Upper lobe of left lung (tissue), 6 donors: ENCODE results near the gene SOX3. TPM values are rescaled to one million over a fixed set of nuclear protein-coding genes. Genes with fewer than 3 reads are reported as not detected.

Source experiments
- ATAC-seq, 2 donors: fragments of 200-7000 bp; cut with Tn5 transposase; one replicate each; pipeline ENCODE4 v1.9.1; 2022; ENCODE audit warnings: mild to moderate bottlenecking in 2 of 2, moderate library complexity in 2 of 2; ENCODE audit not compliant: low FRiP score in 2 of 2
- DNase-seq, 2 donors: peaks; one replicate each; pipeline ENCODE4 v3.0.0-alpha.2; 2019 to 2020
- H3K27ac ChIP-seq, 4 donors: fragments of 200-600 bp; sonication (generic); one replicate each; pipeline ENCODE4 v1.5.1; 2016 to 2019
- H3K27me3 ChIP-seq, 4 donors: fragments of 200-600 bp; sonication (generic); one replicate each; pipeline ENCODE4 v1.5.1; 2017 to 2019
- H3K36me3 ChIP-seq, 4 donors: fragments of 200-600 bp; sonication (generic); one replicate each; pipeline ENCODE4 v1.5.1; 2016 to 2019
- H3K4me1 ChIP-seq, 4 donors: fragments of 200-600 bp; sonication (generic); one replicate each; pipeline ENCODE4 v1.5.1; 2018 to 2019
- H3K4me3 ChIP-seq, 4 donors: fragments of 200-600 bp; sonication (generic); one replicate each; pipeline ENCODE4 v1.5.1; 2017 to 2019; ENCODE audit warnings: mild to moderate bottlenecking in 2 of 4, moderate library complexity in 1 of 4
- H3K9me3 ChIP-seq, 4 donors: fragments of 200-600 bp; sonication (generic); one replicate each; pipeline ENCODE4 v1.5.1; 2018 to 2019
- CTCF ChIP-seq, 6 experiments: fragments of 450-650 bp in 4 of 6; fragments of 200-600 bp in 2 of 6; sonication (generic) in 2 of 6; IDR thresholded peaks; one replicate each; pipeline ENCODE4 v1.5.1; 2016 to 2019; ENCODE audit warnings: antibody characterized with exemption in 6 of 6
- EP300 ChIP-seq, 4 donors: sonication (generic); formaldehyde crosslinking; IDR thresholded peaks; one replicate each; pipeline ENCODE4 v1.5.1; 2017; ENCODE audit warnings: antibody characterized with exemption in 4 of 4, control low read depth in 2 of 4
- POLR2A ChIP-seq, 4 donors: fragments of 450-650 bp; IDR thresholded peaks; one replicate each; pipeline ENCODE4 v1.5.1; 2016 to 2017; ENCODE audit warnings: antibody characterized with exemption in 4 of 4, mild to moderate bottlenecking in 2 of 4
- POLR2AphosphoS5 ChIP-seq, 2 donors: sonication (generic); formaldehyde crosslinking; IDR thresholded peaks; one replicate each; pipeline ENCODE4 v1.5.1; 2017; ENCODE audit warnings: antibody characterized with exemption in 2 of 2
- WGBS, 2 donors: methylation state at CpG; one replicate each; pipeline ENCODE4 v1.1.5; 2017 to 2018; 5-methylcytosine and 5-hydroxymethylcytosine counted together
- total RNA-seq, 6 donors: library from RNA; depleted of rRNA in 4 of 6; stranded (reverse); fragments of >200 nt in 4 of 6; gene quantifications; one replicate each; pipeline versions ENCODE4 v1.1.0 to v1.2.1, GENCODE V29; 2016 to 2021
- donor health status: DM: no; HTN: no; CAD: no; lungs with moderate emphysema.
- donor health status: DM: no; HTN: yes; CAD: no; lungs with severe emphysema.

The SOX3 gene
- total RNA-seq, 6 donors from 2014 or later: 0.10 TPM; not detected in 5

- ATAC-seq (no peak), DNase-seq (no peak)
- Histone ChIP-seq H3K27ac (no peak overlapping the region), H3K4me3 (no peak overlapping the region), H3K9me3 (peaks cover 0 to 12% (median 0%) of the 10 kb centered on the region in 4 donors), H3K36me3 (no peaks in the 10 kb centered on the region), H3K27me3 (peaks cover 0 to 65% (median 10%) of the 10 kb centered on the region in 4 donors), H3K4me1 (peaks cover 0 to 17% (median 1%) of the 10 kb centered on the region in 4 donors)
- TF ChIP-seq EP300 (IDR thresholded peaks at IDR 0.05) (no peak), POLR2AphosphoS5 (IDR thresholded peaks at IDR 0.05) (no peak), POLR2A (IDR thresholded peaks at IDR 0.05) (no peak), CTCF (IDR thresholded peaks at IDR 0.05) (no peak)
- WGBS, 2 donors: 13 to 34% methylated on average over 12 to 48 of the region's 63 CpGs
These were observed 810 bp upstream of the SOX3 start for GRCh38 chrX:140505421-140506337.

- H3K4me1 ChIP-seq: peaks cover 0 to 17% (median 1%) of the 10 kb centered on the region in 4 donors
- H3K9me3 ChIP-seq: peaks cover 0 to 12% (median 0%) of the 10 kb centered on the region in 4 donors
- peak overlapping the region in 3 of 4 donors; percentile 4 to 30 (median 22) for H3K4me3 ChIP-seq
- DNase-seq: peak in 1 of 2 donors; percentile 84
- TF ChIP-seq EP300 (IDR thresholded peaks at IDR 0.05) (no peak), CTCF (IDR thresholded peaks at IDR 0.05) (peak in 1 of 6 experiments; percentile 24), POLR2AphosphoS5 (IDR thresholded peaks at IDR 0.05) (no peak), POLR2A (IDR thresholded peaks at IDR 0.05) (no peak)
- peaks cover 0 to 53% (median 9%) of the 10 kb centered on the region in 4 donors for H3K27me3 ChIP-seq
- no peak overlapping the region for H3K27ac ChIP-seq
- peak in 1 of 2 donors; percentile 66 for ATAC-seq
- 45% methylated on average over 55 of the region's 92 CpGs; no CpG with 5 or more reads in 1 of the 2 donors for WGBS, 2 donors
- no peaks in the 10 kb centered on the region for H3K36me3 ChIP-seq
These were observed 1.0 kb downstream of the SOX3 start for GRCh38 chrX:140503714-140504351.

DNA sequence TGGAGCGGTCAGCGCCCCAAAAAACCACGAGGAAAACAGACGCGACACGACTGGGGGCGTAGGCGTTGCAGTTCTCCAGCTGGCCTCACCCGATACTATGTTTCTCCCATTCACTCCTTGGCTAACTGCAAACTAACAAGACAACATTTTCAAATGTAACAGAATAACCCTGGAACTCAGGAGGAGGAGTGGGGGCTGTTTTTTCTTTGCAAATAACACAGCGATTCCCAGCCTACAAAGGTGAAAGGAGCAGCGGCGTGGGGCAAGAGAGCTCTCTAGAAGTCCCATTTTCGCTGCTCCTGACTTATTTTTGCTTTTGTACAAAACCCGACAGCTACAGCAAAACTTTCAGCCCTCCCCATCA, 1.6 kb downstream of the SOX3 start:
- DNase-seq: no peak
- Histone ChIP-seq H3K4me3 (no peak overlapping the region), H3K9me3 (peaks cover 0 to 12% (median 0%) of the 10 kb centered on the region in 4 donors), H3K27ac (no peak overlapping the region), H3K36me3 (no peaks in the 10 kb centered on the region), H3K27me3 (peaks cover 0 to 52% (median 9%) of the 10 kb centered on the region in 4 donors), H3K4me1 (peaks cover 0 to 17% (median 1%) of the 10 kb centered on the region in 4 donors)
- 14 to 41% methylated on average over 4 to 14 of the region's 14 CpGs for WGBS, 2 donors
- ATAC-seq: no peak
- no peak for TF ChIP-seq POLR2A (IDR thresholded peaks at IDR 0.05)
- TF ChIP-seq EP300 (IDR thresholded peaks at IDR 0.05): no peak
- no peak for TF ChIP-seq POLR2AphosphoS5 (IDR thresholded peaks at IDR 0.05)
- no peak for TF ChIP-seq CTCF (IDR thresholded peaks at IDR 0.05)

- DNase-seq: no peak
- 4 to 32% methylated on average over 12 to 40 of the region's 40 CpGs for WGBS, 2 donors
- Histone ChIP-seq H3K9me3 (peaks cover 0 to 12% (median 0%) of the 10 kb centered on the region in 4 donors), H3K4me1 (peaks cover 0 to 17% (median 1%) of the 10 kb centered on the region in 4 donors), H3K27ac (no peak overlapping the region), H3K36me3 (no peaks in the 10 kb centered on the region), H3K4me3 (no peak overlapping the region), H3K27me3 (peaks cover 0 to 48% (median 9%) of the 10 kb centered on the region in 4 donors)
- ATAC-seq: no peak
- no peak for TF ChIP-seq CTCF (IDR thresholded peaks at IDR 0.05)
- no peak for TF ChIP-seq POLR2AphosphoS5 (IDR thresholded peaks at IDR 0.05)
- TF ChIP-seq EP300 (IDR thresholded peaks at IDR 0.05): no peak
- no peak for TF ChIP-seq POLR2A (IDR thresholded peaks at IDR 0.05)
These were observed 2.2 kb downstream of the SOX3 start for GRCh38 chrX:140502491-140503237.
